ENCODE results near the gene COL18A1.
"Not testable (repeated sequence)": the region's sequence is repeated elsewhere in the genome, so short reads cannot be mapped to it uniquely, and the experiment has no call there.

Gene COL18A1

DNA sequence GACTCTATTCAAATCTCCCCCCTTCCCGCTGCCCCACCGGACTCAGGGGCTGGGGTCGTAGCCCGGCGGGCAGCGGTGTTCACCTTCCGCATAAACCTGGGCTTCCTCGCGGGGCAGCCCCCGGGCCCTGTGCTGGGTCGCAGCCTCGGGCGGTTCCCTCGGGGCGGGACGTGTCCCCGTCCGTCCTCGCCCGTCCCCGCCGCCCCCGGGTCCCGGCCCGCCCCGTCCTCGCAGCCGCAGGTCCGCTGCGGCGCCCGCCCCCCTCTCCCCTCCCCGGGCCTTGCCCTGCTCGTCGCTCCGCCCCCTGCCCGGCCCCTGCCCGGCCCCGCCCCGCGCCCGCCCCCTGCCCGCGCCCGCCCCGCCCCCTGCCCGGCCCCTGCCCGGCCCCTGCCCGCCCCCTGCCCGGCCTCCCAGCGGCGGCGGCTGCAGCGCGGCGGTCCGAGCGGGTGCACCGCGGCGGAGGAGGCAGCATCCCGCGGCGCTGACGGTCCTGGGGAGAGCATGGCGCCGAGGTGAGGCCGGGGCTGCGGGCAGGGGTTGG lies at the start of gene COL18A1:
Gene COL18A1 (plus strand): TSS at position 436 of the 541 bp plus-strand sequence. CDS start 66 bp downstream, at position 502.
- DNase-seq = no peak

- no peak for DNase-seq
These were observed 49.4 kb upstream of the COL18A1 start for GRCh38 chr21:45355573-45355972.

- DNase-seq = no peak
These were observed 48.7 kb upstream of the COL18A1 start for GRCh38 chr21:45356251-45356650.

GRCh38 chr21:45356653-45357435 lies 48.1 kb upstream of the COL18A1 start:
- DNase-seq = no peak

DNA sequence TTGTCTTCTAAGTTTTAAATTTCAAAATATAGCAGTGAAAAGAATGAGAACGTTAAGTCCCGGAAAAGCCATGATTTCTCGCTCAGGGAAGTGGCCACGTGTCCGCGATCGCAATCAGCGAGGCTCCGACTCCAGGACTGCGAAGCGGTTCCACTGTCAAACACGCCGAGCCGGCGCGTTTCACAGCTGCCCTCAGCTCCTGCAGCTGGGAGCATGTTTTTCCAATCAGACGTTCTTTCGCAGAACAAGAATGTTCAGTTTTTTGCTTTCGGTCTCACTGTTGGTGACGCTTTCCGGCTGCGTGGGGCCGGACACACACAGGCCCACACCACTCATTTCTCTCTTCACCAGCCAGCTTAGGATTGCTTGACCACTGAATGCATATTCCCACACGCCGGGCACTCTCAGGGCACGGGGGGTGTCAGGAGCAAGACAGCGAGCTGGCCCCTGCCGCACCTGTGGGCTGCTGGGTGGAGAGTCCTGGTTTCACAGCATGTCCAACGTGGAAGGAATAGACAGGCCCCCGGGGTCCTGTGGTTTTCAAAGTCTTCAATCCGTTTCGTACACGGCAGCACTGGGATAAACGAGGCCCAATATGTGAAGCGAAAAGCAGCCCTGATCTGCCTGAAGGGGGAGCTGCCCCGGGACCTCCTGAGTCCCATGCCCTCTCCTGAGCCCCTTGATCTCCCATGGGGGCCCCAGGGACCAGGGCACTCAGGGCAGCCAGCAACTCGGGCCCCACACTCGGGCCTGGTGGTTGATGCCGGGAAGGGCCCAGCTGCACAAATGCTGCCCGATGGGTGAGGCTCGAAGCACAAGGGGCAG lies 47.3 kb upstream of the COL18A1 start:
- no peak for DNase-seq

DNA sequence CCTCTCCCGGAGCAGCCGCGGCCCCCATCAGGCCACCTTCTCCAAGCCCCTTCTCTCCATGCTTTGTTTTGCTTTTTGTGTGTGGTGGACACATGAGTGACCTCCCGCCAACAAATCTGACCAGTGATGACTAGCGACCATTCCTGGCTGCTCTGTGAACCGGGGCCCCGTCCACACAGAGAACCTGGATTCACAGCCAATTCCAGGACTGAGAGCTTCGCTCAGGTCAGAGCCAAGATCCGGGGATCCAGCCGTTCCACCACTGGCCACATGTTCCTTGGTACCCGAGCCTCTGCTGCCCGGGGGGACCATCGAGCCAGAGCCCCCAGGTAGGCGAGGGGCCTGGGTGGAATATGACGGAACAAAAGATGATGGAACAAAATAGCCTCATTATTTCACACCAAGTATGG lies 46.7 kb upstream of the COL18A1 start:
- no peak for DNase-seq

DNA sequence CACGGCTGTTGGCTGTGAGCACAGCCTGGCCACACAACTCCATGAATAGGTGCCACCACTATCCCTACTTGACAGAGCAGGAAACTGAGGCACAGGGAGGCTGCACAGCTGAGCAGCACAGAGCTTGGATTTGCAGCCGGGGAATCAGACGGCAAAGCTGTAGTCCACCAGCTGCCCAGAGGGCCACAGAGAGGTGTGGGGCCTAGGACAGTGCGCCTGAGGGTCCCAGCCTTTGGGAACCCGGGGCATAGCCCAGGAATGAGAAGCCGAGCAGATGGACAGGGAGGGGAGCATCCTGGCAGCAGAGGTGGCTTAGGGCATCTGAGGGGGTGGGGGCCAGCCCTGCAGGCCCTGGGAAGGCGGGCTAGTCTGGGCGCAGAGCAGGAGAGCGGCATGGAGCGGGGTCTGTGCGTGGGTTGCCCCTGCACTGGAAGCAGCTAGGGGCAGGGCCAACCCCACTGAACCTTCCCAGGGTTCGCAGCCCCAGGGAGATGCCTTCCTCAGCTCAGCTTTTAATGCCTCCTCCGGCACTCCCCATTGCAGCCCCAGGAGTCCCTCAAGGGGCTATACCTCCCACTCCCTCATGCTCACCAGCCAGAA lies 46.2 kb upstream of the COL18A1 start:
- DNase-seq = no peak

- no peak for DNase-seq
These were observed 45.3 kb upstream of the COL18A1 start for GRCh38 chr21:45359451-45360217.

- DNase-seq = no peak
These were observed 43.6 kb upstream of the COL18A1 start for GRCh38 chr21:45361033-45361997.

DNA sequence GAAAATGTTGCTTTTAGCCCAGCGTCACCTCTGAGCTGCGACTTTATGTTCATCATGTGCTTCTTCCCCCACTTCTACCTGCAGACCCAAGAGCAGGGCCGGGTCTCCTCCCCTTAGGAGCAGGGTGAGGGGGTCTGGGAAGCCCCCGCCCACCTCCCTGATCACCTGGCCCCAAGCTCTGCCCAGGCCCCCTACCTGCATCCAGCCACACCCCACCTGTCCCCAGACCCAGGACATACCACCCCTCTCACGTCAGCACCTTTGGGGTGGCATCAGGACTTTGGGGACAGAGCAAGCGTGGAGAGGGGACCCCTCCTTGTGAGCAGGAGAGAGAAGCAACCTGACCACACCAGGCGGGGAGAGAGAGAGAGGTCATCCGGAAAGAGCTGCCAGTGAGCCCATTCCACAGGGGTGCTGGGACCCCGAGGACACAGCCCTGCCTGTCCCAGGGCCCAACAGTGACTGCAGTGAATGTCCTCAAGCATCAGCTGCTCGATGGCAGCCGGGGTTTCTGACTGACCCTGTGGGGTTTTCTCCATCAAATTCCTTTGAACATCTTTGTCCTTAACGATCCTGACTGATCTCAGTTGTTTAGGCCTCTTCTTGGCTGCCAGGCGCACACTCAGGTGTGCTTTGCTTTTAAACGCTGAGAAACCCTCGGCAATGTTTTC lies 42.8 kb upstream of the COL18A1 start:
- no peak for DNase-seq

DNA sequence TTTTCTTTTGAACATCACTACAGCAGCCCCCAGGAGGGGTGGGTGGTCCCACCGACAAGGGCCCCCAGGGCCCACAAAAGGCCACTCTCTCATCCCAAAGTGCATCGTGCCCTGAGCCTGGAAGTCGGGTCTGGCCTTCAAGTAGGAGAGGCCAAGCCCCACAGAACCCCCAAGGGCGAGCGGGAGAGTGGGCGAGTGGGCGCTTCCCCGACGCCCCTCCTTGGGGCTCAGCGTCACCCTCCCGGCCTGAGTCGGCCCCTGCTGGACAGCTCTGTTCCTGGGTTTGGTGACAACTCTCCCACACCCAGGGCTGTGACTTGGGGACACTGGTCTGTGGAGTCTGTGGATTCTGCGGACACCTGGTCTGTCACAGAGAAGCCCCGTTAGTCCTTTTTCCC lies 42.2 kb upstream of the COL18A1 start:
- DNase-seq = no peak

DNA sequence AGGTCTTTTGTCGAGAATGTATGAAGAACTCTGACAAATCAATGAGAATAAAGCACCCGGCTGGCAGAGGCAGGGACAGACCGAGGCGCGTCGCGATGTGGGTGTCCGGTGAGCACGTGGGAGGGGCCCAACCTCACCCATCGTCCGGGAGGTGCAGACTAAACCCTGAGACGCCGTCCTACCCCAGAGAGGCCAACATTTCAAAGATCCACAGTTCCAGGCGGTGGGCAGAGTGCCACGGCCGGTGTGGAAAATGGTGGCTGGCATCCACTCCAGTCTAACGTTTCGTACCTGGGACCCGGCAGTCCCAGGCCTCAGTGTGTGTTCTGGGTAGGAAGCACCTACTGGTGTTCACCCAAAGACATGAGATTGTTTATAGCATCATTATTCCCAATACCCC lies 41.7 kb upstream of the COL18A1 start:
- not testable (repeated sequence) for DNase-seq

- peak; percentile 10 for DNase-seq
These were observed 41.0 kb upstream of the COL18A1 start for GRCh38 chr21:45363921-45364467.

GRCh38 chr21:45364468-45365185 lies 40.3 kb upstream of the COL18A1 start:
- DNase-seq = no peak

DNA sequence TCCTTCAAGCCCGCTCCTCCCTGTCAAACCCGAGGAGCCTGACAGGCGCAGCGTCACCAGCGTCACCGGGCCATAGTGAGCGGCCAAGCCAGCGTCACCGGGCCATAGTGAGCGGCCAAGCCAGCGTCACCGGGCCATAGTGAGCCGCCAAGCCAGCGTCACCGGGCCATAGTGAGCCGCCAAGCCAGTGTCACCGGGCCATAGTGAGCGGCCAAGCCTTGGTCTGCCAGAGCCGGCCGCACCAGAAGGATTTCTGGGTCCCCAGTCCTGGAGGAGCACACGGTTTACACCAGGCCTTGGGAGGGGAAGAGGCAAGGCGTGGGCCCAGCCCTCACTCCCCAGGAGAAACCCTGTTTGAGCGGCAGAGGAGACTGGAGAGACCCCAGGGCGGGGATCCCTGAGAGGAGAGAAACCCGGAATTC lies 39.8 kb upstream of the COL18A1 start:
- no peak for DNase-seq

- no peak for DNase-seq
These were observed 39.2 kb upstream of the COL18A1 start for GRCh38 chr21:45365608-45366241.

- no peak for DNase-seq
These were observed 38.5 kb upstream of the COL18A1 start for GRCh38 chr21:45366476-45366875.

DNA sequence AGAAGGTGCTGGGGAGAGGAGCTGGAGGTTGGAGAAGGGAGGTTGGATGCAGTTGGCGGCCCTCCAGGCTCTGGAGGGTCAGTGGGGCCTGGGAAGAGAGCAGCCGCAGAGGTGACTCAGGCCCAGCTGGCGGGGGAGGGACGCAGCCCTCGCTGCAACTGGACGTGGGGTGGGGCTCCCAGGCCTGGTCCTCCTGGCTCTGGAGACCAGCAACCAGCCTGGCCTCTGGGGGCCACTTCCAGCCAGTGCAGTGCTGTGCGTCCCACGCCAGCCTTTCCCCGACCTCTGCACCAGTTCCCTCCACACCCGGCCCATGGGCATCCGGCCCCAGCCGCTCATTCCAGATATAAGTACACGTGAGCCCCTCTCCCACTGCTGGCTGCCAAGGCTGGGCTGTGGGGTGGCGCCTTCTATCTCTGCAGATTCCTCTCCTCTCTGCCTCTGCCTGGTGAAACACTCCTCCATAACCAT lies 38.0 kb upstream of the COL18A1 start:
- DNase-seq = no peak
